ENCODE results near the gene CYSRT1.

CYSRT1 gene

GRCh38 chr9:137271696-137272076, 46.7 kb downstream of the CYSRT1 start:
- no peak for DNase-seq (ENCODE audit: low spot score)

GRCh38 chr9:137272241-137273094, 47.5 kb downstream of the CYSRT1 start:
- DNase-seq (ENCODE audit: low spot score): no peak

- DNase-seq (ENCODE audit: low spot score): no peak
These were observed 48.1 kb downstream of the CYSRT1 start for GRCh38 chr9:137273095-137273490.

DNA sequence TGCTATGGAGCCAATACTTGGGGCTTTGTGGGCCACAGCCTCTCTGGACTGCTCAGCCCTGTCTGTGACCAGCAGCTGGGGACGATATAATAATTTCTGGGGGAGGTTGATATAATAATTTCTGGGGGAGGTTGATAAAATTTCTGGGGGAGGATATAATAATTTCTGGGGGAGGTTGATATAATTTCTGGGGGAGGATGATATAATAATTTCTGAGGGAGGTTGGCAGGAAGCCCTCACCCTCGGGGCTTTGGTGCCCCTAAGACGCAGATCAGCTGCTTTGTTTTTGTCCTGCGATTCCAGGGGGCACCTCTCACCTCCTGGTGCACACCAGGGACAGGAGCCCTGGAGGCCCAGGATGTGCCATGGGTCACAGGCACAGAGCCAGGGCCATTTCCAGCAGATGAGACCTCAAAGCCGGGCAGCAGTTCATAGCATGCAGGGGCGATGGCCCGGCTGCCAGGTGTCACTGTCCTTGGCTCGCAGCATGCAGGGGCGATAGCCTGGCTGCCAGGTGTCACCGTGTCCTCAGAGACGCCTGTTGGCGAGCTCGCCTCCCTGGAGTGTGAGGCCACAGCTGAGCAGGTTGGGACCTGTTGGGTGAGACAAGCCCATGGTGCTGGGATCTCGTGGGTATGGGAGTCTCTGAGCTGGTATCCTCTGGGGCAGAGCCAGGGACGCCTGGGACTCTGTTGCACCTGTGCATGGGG, 48.8 kb downstream of the CYSRT1 start:
- no peak for DNase-seq (ENCODE audit: low spot score)

- DNase-seq (ENCODE audit: low spot score): no peak
These were observed 50.2 kb downstream of the CYSRT1 start for GRCh38 chr9:137275203-137275587.
